HUES6 (cell line): ENCODE data around the gene UBR2.
"Not testable (repeated sequence)": the region's sequence is repeated elsewhere in the genome, so short reads cannot be mapped to it uniquely, and the experiment has no call there.

Experiments used
- H3K27ac ChIP-seq: 2 replicates; pipeline ENCODE4 v1.7.0; 2013; ENCODE audit warnings: low read depth, mild to moderate bottlenecking, low read length, inconsistent platforms
- H3K27me3 ChIP-seq: 2 replicates; pipeline ENCODE4 v1.6.1; 2013; ENCODE audit warnings: low read length; ENCODE audit not compliant: control insufficient read depth, insufficient read depth
- H3K36me3 ChIP-seq: 2 replicates; pipeline ENCODE4 v1.6.1; 2013; ENCODE audit warnings: low read length; ENCODE audit not compliant: control insufficient read depth, insufficient read depth
- H3K4me1 ChIP-seq: 2 replicates; pipeline ENCODE4 v1.6.1; 2013; ENCODE audit warnings: low read length; ENCODE audit not compliant: control insufficient read depth, insufficient read depth
- H3K4me3 ChIP-seq: 2 replicates; pipeline ENCODE4 v1.5.1; 2013; ENCODE audit warnings: low read depth, low read length
- H3K9ac ChIP-seq: one replicate; pipeline ENCODE4 v1.6.1; 2013; ENCODE audit warnings: mild to moderate bottlenecking, low read length
- H3K9me3 ChIP-seq: 2 replicates; pipeline ENCODE4 v1.6.1; 2013; ENCODE audit warnings: low read depth, low read length; ENCODE audit not compliant: control insufficient read depth, insufficient read depth

UBR2 gene

DNA sequence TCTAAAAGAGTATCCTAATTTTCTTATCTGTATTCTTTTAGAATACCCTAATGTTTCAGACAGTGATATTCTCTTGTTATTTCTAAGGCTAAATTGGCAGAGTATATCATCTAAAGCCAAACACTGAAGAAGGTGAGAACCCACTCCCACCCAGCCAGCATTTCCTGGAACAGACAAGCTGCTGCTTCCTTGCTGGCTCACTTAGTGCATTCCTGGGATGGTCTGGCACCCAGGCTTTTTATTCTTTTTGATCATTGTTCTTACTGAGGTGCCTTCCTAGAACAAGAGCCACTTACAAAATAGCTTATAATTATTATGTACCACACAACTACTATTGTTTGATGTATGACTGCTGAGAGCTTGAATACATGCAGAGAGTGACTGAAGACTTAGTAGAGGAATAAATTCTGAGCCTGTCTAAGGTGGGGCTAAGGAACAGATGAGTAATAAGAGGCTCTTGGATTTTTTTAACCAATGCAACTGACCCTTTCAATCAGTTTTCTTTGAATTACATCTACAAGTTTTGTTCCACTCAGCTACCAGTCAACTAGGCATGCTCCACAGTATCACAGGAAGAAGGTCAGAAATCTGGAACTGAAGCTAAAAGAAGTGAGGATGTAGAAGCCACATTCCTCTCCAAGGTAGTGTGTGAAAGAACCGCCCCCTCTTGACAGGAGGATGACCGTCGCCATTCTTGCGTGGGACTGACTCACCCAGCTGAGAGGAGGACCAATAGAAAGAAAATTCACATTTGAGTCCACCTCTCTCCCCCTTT lies 128.5 kb downstream of the UBR2 start:
- no peaks in the 10 kb centered on the region for H3K27me3 ChIP-seq
- peaks cover 58% of the 10 kb centered on the region for H3K36me3 ChIP-seq
- H3K9me3 ChIP-seq, result no peaks in the 10 kb centered on the region
- H3K4me3 ChIP-seq, result no peak overlapping the region
- no peak overlapping the region for H3K9ac ChIP-seq
- no peak overlapping the region for H3K27ac ChIP-seq
- no peaks in the 10 kb centered on the region for H3K4me1 ChIP-seq

DNA sequence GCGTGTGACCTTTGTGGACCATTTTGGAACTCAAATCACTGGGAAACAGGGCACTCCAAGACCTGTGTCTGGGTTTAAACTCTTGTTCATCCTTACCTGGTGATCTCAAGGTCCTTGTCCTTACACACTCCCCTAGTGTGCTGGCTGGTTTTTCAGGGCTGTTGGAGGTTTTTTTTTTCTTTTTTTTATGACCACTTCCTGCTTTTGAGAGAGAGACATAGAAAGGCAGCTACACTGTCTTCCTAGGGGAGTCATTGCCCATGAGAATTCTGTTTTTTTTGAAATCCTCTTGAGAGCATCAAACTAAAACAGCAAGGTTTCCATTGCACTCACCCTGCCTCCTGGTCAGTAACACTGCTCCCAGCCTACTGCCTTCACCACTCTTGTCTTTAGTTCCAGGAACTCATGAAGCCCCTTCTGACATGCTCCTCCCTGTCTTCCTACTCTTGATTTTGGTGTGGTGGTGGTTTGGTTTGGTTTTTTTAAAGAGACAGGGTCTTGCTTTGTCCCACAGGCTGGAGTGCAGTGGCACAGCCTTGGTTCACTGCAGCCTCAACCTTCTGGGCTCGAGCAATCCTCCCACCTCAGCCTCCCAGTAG lies 130.0 kb downstream of the UBR2 start:
- Histone ChIP-seq H3K4me1 (no peaks in the 10 kb centered on the region), H3K27me3 (no peaks in the 10 kb centered on the region), H3K4me3 (no peak overlapping the region), H3K9me3 (no peaks in the 10 kb centered on the region), H3K27ac (no peak overlapping the region), H3K36me3 (peaks cover 45% of the 10 kb centered on the region), H3K9ac (no peak overlapping the region)

DNA sequence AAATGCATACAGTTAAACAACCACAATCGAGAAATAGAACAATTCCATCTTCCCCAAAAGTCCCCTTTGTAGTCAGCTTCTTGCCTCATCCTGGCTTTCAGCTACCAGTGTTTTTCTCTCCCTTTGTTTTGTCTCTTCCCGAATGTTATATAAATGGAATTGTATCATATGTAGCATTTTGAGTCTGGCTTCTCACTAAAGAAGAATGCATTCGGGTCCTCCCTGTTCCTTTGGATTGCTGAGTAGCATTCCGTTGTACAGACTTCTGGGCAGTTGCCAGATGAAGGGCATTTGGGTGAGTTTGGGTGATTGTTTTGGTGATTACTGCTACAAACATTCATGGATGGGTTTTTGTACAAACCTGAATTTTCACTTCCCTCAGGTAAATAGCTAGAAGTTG lies 130.8 kb downstream of the UBR2 start:
- H3K9me3 ChIP-seq, result no peaks in the 10 kb centered on the region
- no peaks in the 10 kb centered on the region for H3K27me3 ChIP-seq
- H3K4me3 ChIP-seq, result no peak overlapping the region
- H3K36me3 ChIP-seq, result peaks cover 37% of the 10 kb centered on the region
- H3K9ac ChIP-seq, result no peak overlapping the region
- H3K4me1 ChIP-seq, result no peaks in the 10 kb centered on the region
- no peak overlapping the region for H3K27ac ChIP-seq

DNA sequence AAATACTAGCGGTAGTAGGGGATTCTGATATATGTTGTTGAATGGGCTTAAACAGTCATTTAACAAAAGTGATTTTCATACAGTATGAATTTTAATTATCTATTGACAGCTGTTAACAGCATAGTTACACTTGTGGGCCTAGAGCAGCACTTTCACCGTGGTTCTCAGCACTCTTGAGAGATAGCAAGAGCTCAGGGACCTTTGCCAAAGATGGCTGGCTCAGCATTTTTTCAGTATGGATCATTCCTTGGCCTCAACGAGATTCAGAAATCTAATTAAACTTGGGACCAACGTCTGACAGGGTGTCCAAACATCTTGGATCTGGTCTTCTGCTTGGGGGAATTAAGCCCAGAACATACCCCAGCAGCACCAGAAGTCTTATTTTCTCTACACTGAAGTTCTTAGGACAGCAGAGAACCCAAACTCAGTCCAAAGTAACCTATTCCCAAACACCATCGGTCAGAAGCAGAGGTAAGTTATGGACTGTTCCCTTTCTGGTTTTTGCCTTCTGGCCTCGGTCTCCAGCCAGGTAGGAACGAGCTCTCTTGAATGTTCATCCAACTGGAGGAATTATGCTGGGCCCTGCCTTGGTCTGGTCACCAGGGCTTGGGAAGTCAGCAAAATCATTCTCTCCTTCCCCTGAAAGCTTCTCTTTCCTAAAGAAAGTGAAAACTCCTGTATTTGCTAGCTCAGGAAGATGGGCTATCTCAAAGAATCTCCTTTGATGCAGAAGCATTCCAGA lies 132.9 kb downstream of the UBR2 start:
- Histone ChIP-seq H3K9me3 (no peaks in the 10 kb centered on the region), H3K36me3 (peaks cover 19% of the 10 kb centered on the region), H3K27ac (no peak overlapping the region), H3K4me3 (no peak overlapping the region), H3K4me1 (no peaks in the 10 kb centered on the region), H3K9ac (no peak overlapping the region), H3K27me3 (no peaks in the 10 kb centered on the region)

DNA sequence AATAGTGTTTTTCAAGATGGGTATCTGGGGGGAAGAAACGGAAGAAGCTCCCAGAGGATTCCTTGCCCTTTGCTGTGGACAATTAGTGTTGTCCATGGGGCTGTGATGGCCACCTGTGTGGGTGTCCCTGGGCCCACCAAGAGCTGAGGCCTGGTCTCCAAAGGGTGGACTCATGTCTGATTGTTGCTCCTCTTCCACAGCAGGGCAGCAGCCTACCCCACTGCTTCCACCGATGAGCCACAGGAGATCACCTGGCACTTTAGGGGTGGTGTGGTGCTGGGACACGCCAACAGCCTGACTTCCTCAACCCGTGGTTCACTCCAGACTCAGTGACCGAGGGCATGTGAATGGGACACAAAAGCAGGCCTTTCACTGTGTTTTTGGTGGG lies 133.4 kb downstream of the UBR2 start:
- no peak overlapping the region for H3K4me3 ChIP-seq
- no peaks in the 10 kb centered on the region for H3K27me3 ChIP-seq
- no peak overlapping the region for H3K27ac ChIP-seq
- no peaks in the 10 kb centered on the region for H3K4me1 ChIP-seq
- no peak overlapping the region for H3K9ac ChIP-seq
- no peaks in the 10 kb centered on the region for H3K9me3 ChIP-seq
- peaks cover 16% of the 10 kb centered on the region for H3K36me3 ChIP-seq

DNA sequence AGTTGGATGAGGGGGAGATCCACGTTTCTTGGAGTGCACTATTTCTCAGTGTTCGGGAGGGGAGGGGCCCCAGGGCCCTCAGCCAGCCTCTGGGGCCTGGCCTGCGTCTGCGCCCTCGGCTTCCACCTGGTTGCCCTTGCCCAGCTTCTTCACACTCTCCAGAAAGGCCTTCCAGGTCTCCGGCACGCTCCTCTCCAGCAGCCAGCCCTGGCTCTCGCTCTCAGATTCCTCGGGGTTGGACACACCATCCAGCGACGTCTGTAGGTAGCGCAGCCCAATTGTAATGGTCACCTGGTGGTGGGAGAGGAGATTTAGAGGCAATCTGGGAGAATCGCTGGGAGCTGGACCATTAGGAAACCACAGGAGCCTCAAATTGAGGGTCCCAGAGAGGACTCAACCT lies 134.4 kb downstream of the UBR2 start:
- no peak overlapping the region for H3K4me3 ChIP-seq
- peaks cover 7% of the 10 kb centered on the region for H3K36me3 ChIP-seq
- no peak overlapping the region for H3K27ac ChIP-seq
- H3K27me3 ChIP-seq, result no peaks in the 10 kb centered on the region
- H3K4me1 ChIP-seq, result no peaks in the 10 kb centered on the region
- H3K9ac ChIP-seq, result no peak overlapping the region
- H3K9me3 ChIP-seq, result no peaks in the 10 kb centered on the region

DNA sequence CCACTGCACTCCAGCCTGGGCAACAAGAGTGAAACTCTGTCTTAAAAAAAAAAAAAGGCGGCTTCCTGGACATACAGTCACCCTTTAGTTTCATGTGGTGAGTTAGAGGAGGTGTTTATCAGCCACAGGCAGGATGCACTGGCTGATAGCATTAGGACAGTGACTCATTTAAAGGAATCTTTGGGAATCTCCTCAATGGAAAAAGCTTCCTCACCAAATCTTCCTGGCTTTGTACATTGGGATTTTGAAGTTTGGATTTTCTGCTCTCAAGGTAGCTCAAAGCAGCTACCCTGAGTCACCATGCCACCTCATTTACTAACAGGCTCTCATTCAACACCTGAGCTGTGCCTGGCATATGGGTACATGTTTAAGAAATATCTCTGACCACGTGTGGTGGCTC lies 138.4 kb downstream of the UBR2 start:
- Histone ChIP-seq H3K36me3 (no peaks in the 10 kb centered on the region), H3K4me3 (no peak overlapping the region), H3K4me1 (peaks cover 3% of the 10 kb centered on the region; the same call in 1 of the 2 replicates), H3K9me3 (no peaks in the 10 kb centered on the region), H3K27me3 (no peaks in the 10 kb centered on the region), H3K9ac (no peak overlapping the region), H3K27ac (no peak overlapping the region)

DNA sequence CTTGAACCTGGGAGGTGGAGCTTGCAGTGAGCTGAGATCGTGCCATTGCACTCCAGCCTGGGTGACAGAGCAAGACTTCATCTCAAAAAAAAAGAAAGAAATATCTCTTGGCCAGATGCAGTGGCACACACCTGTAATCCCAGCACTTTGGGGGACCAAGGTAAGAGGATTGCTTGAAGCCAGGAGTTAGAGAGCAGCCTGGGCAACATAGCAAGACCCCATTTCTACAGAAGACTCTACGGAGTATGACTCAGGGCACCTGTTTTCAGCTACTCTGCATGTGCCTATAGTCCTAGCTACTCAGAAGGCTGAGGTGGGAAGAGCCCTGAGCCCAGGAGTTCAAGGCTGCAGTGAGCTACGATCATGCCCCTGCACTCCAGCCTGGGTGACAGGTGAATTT lies 139.0 kb downstream of the UBR2 start:
- not testable (repeated sequence) for H3K4me3 ChIP-seq, H3K36me3 ChIP-seq, H3K9ac ChIP-seq, H3K9me3 ChIP-seq, H3K27ac ChIP-seq, H3K4me1 ChIP-seq, H3K27me3 ChIP-seq

DNA sequence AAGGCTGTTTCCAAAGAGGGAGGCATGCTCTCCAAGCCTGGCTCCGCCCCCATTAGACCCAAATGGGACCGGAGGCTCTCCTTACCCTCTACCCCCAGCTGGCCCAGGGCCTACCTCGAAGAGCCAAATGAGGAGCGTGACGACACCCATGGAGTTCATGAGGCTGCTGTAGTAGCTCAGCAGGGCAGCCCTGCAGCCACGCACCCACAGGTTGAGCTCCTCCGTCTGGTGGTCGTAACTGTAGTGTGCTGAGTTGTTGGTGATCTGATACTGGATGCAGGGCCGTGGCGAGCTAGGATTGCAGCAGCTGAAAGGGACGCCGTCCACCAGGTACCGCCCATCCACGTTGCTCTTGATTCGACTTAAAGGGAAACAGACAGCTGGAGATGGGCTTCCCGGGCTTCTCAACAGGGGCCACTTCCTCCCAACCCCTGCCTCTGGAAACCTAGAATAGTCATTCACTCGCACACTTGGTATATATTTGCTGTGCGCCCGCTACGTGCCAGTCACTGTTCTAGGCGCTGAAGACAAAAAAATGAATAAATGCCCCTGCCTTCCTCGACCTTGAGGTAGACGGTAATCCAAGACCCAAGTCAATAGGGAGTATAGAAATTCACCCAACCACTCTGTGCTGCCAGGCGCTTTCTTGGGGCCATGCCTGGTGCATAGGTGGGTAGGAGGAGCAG lies 140.6 kb downstream of the UBR2 start:
- Histone ChIP-seq H3K9ac (peak overlapping the region; percentile 74), H3K4me3 (peak overlapping the region; percentile 56), H3K27ac (peak overlapping the region; percentile 2; the same call in 1 of the 2 replicates), H3K36me3 (no peaks in the 10 kb centered on the region), H3K27me3 (no peaks in the 10 kb centered on the region), H3K9me3 (no peaks in the 10 kb centered on the region), H3K4me1 (peaks cover 3% of the 10 kb centered on the region; the same call in 1 of the 2 replicates)

DNA sequence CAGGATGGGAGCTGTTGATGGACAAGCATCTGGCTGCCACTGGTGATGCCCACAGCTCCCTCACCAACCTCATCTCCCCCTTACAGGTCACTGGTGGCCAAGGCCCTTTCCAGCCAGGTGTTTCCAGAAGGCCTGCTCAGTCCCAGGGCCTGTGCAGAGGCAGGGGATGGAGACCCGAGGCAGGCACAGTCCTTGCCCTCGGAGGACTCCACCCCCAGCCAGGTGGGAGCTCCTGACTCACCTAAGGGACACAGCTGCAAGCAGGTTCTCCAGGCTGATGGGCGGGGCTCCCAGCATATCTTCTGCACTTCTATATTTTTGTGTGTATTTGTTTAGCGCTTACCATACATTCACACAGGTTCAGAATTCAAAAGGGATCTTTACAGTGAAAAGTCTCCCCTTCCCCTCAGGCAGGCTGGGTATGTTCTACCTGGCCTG lies 141.1 kb downstream of the UBR2 start:
- Histone ChIP-seq H3K9me3 (no peaks in the 10 kb centered on the region), H3K36me3 (no peaks in the 10 kb centered on the region), H3K4me1 (peaks cover 3% of the 10 kb centered on the region), H3K4me3 (no peak overlapping the region), H3K27me3 (no peaks in the 10 kb centered on the region), H3K27ac (no peak overlapping the region), H3K9ac (no peak overlapping the region)

DNA sequence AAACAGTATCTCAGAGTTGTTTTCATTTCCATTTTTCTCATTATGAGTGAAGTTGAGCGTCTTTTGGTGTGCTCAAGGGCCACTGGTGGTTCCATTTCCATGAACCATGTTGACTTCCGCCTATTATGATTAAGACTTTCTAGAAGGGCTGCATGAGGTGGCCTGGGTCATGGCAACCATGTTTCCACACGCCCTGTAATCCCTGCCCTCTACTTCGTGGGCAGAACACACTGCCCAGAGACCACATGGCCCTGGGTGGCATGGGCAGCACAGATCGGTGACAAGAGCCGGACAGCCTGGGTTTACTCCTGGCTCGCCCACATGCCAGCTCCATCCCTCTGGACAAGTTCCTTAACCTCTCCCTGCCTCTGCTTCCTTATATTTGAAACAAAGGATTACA lies 143.8 kb downstream of the UBR2 start:
- Histone ChIP-seq H3K27me3 (no peaks in the 10 kb centered on the region), H3K36me3 (no peaks in the 10 kb centered on the region), H3K4me1 (peaks cover 7% of the 10 kb centered on the region), H3K9ac (no peak overlapping the region), H3K27ac (no peak overlapping the region), H3K9me3 (peaks cover 10% of the 10 kb centered on the region), H3K4me3 (no peak overlapping the region)
